ENCODE data around the gene PAK2. TPM values are rescaled to one million over a fixed set of nuclear protein-coding genes. Genes with fewer than 3 reads are reported as not detected.

The PAK2 gene
- total RNA-seq, 1 donor from 2014 or later = 41.3 TPM

DNA sequence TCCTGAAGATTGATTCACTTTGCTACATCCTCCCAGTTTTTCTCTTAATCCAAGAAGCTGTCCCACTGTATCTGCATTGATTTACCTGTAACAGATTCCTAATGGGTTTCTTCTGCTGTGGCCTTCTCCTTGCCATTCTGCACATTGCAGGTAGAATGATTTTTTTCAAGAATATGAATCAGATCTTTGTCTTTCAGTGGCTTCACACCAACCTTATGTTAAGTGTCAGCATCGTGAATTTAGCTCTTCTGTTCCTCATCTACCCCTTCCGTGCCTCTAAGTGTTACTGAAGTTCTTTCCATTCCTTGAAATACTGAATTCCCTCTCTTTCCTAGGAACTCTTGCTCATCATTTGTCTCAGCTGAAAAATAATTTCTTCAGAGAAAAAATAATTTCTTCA is 135.6 kb downstream of the PAK2 start:
- no peak overlapping the region for H3K4me3 ChIP-seq
- DNase-seq (ENCODE audit: extremely low spot score in 2 of 2) = no peak
- TF ChIP-seq, protein P1, sequence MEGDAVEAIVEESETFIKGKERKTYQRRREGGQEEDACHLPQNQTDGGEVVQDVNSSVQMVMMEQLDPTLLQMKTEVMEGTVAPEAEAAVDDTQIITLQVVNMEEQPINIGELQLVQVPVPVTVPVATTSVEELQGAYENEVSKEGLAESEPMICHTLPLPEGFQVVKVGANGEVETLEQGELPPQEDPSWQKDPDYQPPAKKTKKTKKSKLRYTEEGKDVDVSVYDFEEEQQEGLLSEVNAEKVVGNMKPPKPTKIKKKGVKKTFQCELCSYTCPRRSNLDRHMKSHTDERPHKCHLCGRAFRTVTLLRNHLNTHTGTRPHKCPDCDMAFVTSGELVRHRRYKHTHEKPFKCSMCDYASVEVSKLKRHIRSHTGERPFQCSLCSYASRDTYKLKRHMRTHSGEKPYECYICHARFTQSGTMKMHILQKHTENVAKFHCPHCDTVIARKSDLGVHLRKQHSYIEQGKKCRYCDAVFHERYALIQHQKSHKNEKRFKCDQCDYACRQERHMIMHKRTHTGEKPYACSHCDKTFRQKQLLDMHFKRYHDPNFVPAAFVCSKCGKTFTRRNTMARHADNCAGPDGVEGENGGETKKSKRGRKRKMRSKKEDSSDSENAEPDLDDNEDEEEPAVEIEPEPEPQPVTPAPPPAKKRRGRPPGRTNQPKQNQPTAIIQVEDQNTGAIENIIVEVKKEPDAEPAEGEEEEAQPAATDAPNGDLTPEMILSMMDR (IDR thresholded peaks at IDR 0.05) = no peak
- TF ChIP-seq POLR2A (IDR thresholded peaks at IDR 0.05) (no peak), POLR2AphosphoS5 (IDR thresholded peaks at IDR 0.05; ENCODE audit: insufficient read depth in 1 of 2, low read depth in 1 of 2) (no peak)
- no peaks in the 10 kb centered on the region for H3K27me3 ChIP-seq
- no peaks in the 10 kb centered on the region for H3K9me3 ChIP-seq
- peaks cover 13% of the 10 kb centered on the region for H3K4me1 ChIP-seq
- peaks cover 0 to 5% of the 10 kb centered on the region in 2 donors for H3K36me3 ChIP-seq
- intact Hi-C loops (cut with DNase I) = no loop called here
- no peak overlapping the region for H3K27ac ChIP-seq

Small RNA genes within 50 kb of the gene (small RNA-seq; reads per million reads assigned to genes)
- gene RNU4-89P (not detected), gene RNU6-42P (not detected), gene RNU6-646P (not detected)

Other genes with a start within 250 kb of the PAK2 start
- 26.0 TPM for gene RNF168, start 236.1 kb upstream of the PAK2 start, total RNA-seq
- gene SMCO1, start 224.5 kb upstream of the PAK2 start, total RNA-seq = not detected
- gene WDR53, start 171.3 kb upstream of the PAK2 start, total RNA-seq = 13.5 TPM
- 6.6 TPM for gene FBXO45, start 171.2 kb upstream of the PAK2 start, total RNA-seq
- gene NRROS, start 100.2 kb upstream of the PAK2 start, total RNA-seq = 5.4 TPM
- gene CEP19, start 27.6 kb upstream of the PAK2 start, total RNA-seq = 1.5 TPM
- 31.9 TPM for gene PIGX, start 27.5 kb upstream of the PAK2 start, total RNA-seq
- gene SENP5, start 128.1 kb downstream of the PAK2 start, total RNA-seq = 50.6 TPM
- gene NCBP2, start 202.7 kb downstream of the PAK2 start, total RNA-seq = 25.8 TPM
- gene PIGZ, start 229.0 kb downstream of the PAK2 start, total RNA-seq = 9.8 TPM

Data from vagina (tissue), 2 donors.